Natural killer cell treated with Interleukin-12 subunit alpha and Interleukin-12 subunit beta and Interleukin-15 and Interleukin-18, amount 100 ng/mL, for 72 hours (primary cell): Measurements from ENCODE around the gene COPB2. TPM values are rescaled to one million over a fixed set of nuclear protein-coding genes. Genes with fewer than 3 reads are reported as not detected.
A peak's percentile ranks its signal among the peaks of the same experiment; 100 is the strongest.

Source experiments
- ATAC-seq, 2 donors: fragments of 150-1000 bp; cut with Tn5 transposase in 1 of 2; sonication (Bioruptor Pico), chemical (Tn5 transposase) in 1 of 2; 2 replicates each; pipeline ENCODE4 v1.10.0; 2021
- DNase-seq: peaks from one replicate; pipeline ENCODE4 v3.0.0; 2022; ENCODE audit warnings: low spot score
- H3K27ac Mint-ChIP-seq, 2 donors: 1 replicate in 1 of 2; 2 replicates in 1 of 2; pipeline ENCODE4 v1.8.0; 2022; ENCODE audit warnings: mixed read lengths in 2 of 2, mild to moderate bottlenecking in 1 of 2, moderate library complexity in 1 of 2
- H3K27me3 Mint-ChIP-seq, 2 donors: 1 replicate in 1 of 2; 2 replicates in 1 of 2; pipeline ENCODE4 v1.8.0; 2022; ENCODE audit warnings: mixed read lengths in 2 of 2
- H3K36me3 Mint-ChIP-seq: one replicate; pipeline ENCODE4 v1.8.0; 2022; ENCODE audit warnings: mixed read lengths
- H3K4me1 Mint-ChIP-seq, 2 donors: 1 replicate in 1 of 2; 2 replicates in 1 of 2; pipeline ENCODE4 v1.8.0; 2022; ENCODE audit warnings: low read depth in 2 of 2, mixed read lengths in 2 of 2, mild to moderate bottlenecking in 1 of 2
- H3K4me3 Mint-ChIP-seq: one replicate; pipeline ENCODE4 v1.8.0; 2022; ENCODE audit warnings: mixed read lengths
- H3K9me3 Mint-ChIP-seq: 2 replicates; pipeline ENCODE4 v1.8.0; 2022; ENCODE audit warnings: mixed read lengths
- total RNA-seq, 2 donors: library from RNA; stranded (reverse); gene quantifications; one replicate each; pipeline ENCODE4 v1.2.3, GENCODE V29; 2022

Gene COPB2
- total RNA-seq, 2 donors from 2014 or later = 97.6 to 125 TPM

DNA sequence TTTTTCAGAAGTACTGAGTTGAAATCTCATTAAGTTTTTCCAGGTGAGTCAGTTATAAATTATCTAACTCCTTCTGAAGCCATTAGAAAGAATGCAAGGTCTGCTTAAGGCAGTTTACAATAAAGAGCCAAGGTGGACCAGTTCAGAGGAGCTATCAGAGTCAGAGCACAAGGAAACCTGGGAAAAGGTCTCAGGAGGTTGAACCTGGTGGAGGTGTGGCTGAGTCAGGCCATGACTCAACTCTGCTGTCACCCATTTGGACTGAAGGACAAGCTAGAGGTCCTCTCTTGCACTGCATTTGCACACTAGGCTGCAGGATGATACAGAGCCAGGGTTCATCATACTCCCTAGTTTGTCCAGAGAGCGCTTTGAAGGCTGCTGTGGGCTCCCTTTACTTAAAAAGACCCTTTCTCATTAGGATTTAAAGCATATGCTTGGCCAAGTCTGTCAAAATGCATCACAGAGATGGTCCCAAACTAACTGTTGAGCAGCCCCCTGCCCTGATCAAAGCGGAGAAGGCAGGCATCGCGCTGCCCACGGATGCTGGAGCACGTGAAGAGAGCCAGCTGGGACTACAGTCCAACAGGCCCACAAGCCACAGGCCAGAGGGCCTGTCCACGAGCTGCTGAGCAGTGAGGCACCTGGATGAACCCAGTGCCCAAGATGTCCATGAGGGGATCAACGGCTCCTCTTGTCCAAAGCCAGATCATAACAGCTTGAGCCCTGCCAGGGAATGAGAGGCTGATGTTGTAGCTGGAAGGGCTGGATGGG, 71.6 kb downstream of the COPB2 start:
- DNase-seq (peak; percentile 32), ATAC-seq (no peak)
- no peaks in the 10 kb centered on the region for H3K36me3 Mint-ChIP-seq
- no peak overlapping the region for H3K27ac Mint-ChIP-seq
- H3K4me1 Mint-ChIP-seq = no peaks in the 10 kb centered on the region
- H3K27me3 Mint-ChIP-seq = peaks cover 30 to 36% of the 10 kb centered on the region in 2 donors
- no peak overlapping the region for H3K4me3 Mint-ChIP-seq
- no peaks in the 10 kb centered on the region for H3K9me3 Mint-ChIP-seq

- peak; percentile 28 for DNase-seq
- Mint-ChIP-seq H3K4me1 (no peaks in the 10 kb centered on the region), H3K27me3 (peaks cover 30 to 39% of the 10 kb centered on the region in 2 donors), H3K4me3 (no peak overlapping the region), H3K27ac (no peak overlapping the region), H3K9me3 (no peaks in the 10 kb centered on the region), H3K36me3 (no peaks in the 10 kb centered on the region)
- ATAC-seq = no peak
These were observed 72.2 kb downstream of the COPB2 start for GRCh38 chr3:139317215-139317614.

GRCh38 chr3:139313921-139314320, 75.5 kb downstream of the COPB2 start:
- Mint-ChIP-seq H3K9me3 (no peaks in the 10 kb centered on the region), H3K27me3 (peaks cover 25 to 31% of the 10 kb centered on the region in 2 donors), H3K4me1 (no peaks in the 10 kb centered on the region), H3K36me3 (no peaks in the 10 kb centered on the region), H3K27ac (no peak overlapping the region), H3K4me3 (no peak overlapping the region)
- DNase-seq (no peak), ATAC-seq (peak in 1 of 2 donors; percentile 7)

- DNase-seq (no peak), ATAC-seq (no peak)
- H3K4me3 Mint-ChIP-seq = no peak overlapping the region
- peaks cover 20 to 33% of the 10 kb centered on the region in 2 donors for H3K27me3 Mint-ChIP-seq
- H3K27ac Mint-ChIP-seq = no peak overlapping the region
- no peaks in the 10 kb centered on the region for H3K9me3 Mint-ChIP-seq
- H3K4me1 Mint-ChIP-seq = no peaks in the 10 kb centered on the region
- no peaks in the 10 kb centered on the region for H3K36me3 Mint-ChIP-seq
These were observed 76.5 kb downstream of the COPB2 start for GRCh38 chr3:139312959-139313358.

DNA sequence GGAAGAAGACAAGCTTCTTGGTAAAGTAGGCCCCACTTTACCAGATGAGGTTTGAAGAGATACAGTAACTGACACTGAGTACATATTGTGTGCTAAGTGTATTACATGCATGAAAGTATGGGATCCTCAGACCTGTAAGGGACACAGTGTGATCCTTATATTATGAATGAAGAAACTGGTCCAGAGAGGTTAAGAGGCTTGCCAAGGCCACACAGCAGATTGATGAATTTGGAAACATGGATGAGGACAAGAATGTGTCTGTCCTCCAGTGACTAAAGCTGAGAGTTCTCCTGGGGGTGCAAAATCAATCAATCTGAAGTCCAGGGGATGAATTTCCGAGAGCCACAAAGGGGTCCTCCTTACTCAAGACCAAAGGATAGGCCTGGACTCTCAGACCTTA, 77.0 kb downstream of the COPB2 start:
- no peak overlapping the region for H3K27ac Mint-ChIP-seq
- H3K4me1 Mint-ChIP-seq = no peaks in the 10 kb centered on the region
- H3K27me3 Mint-ChIP-seq = peaks cover 20 to 39% of the 10 kb centered on the region in 2 donors
- no peaks in the 10 kb centered on the region for H3K36me3 Mint-ChIP-seq
- H3K9me3 Mint-ChIP-seq = no peaks in the 10 kb centered on the region
- no peak for DNase-seq
- H3K4me3 Mint-ChIP-seq = no peak overlapping the region
- ATAC-seq = no peak

DNA sequence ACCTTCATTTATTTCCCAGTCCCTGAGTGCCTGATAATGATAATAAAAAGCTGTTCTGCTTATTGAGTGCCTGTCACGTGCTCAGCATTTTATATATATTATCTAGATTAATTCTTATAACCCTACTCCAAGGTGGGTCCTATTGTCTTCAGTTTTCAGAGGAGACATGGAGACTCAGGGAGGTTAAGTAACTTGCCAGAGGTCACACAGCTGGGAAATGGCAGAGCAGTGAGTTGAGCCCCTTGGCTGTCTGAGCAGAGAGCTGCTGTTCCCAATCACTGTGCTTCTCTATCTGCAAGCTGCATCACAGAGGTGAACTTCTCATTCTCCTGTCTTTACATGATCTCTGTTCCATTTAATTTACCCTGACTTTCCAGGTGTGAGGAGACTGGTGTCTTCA, 77.9 kb downstream of the COPB2 start:
- DNase-seq (no peak), ATAC-seq (no peak)
- Mint-ChIP-seq H3K27ac (no peak overlapping the region), H3K4me1 (no peaks in the 10 kb centered on the region), H3K36me3 (no peaks in the 10 kb centered on the region), H3K9me3 (no peaks in the 10 kb centered on the region), H3K4me3 (no peak overlapping the region), H3K27me3 (peaks cover 18 to 37% of the 10 kb centered on the region in 2 donors)

GRCh38 chr3:139310474-139310933, 78.9 kb downstream of the COPB2 start:
- DNase-seq (no peak), ATAC-seq (no peak)
- no peak overlapping the region for H3K4me3 Mint-ChIP-seq
- H3K27ac Mint-ChIP-seq = no peak overlapping the region
- no peaks in the 10 kb centered on the region for H3K36me3 Mint-ChIP-seq
- no peaks in the 10 kb centered on the region for H3K4me1 Mint-ChIP-seq
- H3K27me3 Mint-ChIP-seq = peaks cover 10 to 27% of the 10 kb centered on the region in 2 donors
- H3K9me3 Mint-ChIP-seq = no peaks in the 10 kb centered on the region

DNA sequence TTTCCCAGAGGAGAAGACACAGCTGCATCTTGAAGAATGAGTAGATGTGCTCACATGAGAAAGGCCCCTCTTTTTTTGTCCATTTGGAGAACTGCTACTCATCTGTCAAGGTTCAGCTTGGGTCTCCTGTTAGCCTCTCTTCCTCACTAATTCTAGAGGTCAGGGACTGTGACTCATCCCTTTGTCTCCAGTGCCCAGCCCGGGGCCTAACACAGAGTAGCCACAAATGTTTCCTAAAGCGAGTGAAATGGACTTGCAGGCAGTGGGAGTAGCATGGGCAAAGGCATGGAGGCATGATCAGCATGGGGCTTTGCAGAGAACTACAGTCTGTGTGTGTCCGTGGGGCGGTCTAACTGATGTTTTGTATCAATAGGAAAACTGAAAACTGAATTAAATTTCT, 79.6 kb downstream of the COPB2 start:
- no peaks in the 10 kb centered on the region for H3K36me3 Mint-ChIP-seq
- DNase-seq (no peak), ATAC-seq (no peak)
- H3K27me3 Mint-ChIP-seq = peaks cover 9 to 24% of the 10 kb centered on the region in 2 donors
- no peak overlapping the region for H3K27ac Mint-ChIP-seq
- H3K9me3 Mint-ChIP-seq = no peaks in the 10 kb centered on the region
- H3K4me1 Mint-ChIP-seq = no peaks in the 10 kb centered on the region
- no peak overlapping the region for H3K4me3 Mint-ChIP-seq

GRCh38 chr3:139309061-139309591, 80.3 kb downstream of the COPB2 start:
- DNase-seq (no peak), ATAC-seq (no peak)
- Mint-ChIP-seq H3K4me3 (no peak overlapping the region), H3K27ac (no peak overlapping the region), H3K9me3 (no peaks in the 10 kb centered on the region), H3K4me1 (no peaks in the 10 kb centered on the region), H3K27me3 (peaks cover 6 to 24% of the 10 kb centered on the region in 2 donors), H3K36me3 (no peaks in the 10 kb centered on the region)

DNA sequence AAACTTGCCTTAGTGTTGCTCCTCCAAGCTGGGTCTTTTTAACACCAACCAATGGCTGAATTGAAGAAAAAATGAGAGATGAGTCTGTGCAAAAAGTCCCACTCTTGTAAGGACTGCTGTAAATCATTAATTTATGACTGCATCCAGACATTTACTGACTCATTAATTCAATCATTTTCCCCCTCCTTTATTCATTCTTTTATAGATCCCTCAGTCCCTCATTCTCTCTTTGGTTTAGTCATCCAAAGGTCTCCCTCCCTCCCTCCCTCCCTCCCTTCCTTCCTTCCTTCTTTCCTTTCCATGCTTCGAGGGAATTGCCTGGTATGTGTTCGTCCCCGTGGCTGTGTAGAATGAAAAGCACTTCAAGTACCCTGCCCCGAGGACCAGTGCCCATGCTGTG, 80.9 kb downstream of the COPB2 start:
- Mint-ChIP-seq H3K4me1 (no peaks in the 10 kb centered on the region), H3K9me3 (no peaks in the 10 kb centered on the region), H3K27me3 (peaks cover 3 to 21% of the 10 kb centered on the region in 2 donors), H3K27ac (no peak overlapping the region), H3K36me3 (no peaks in the 10 kb centered on the region), H3K4me3 (no peak overlapping the region)
- no peak for DNase-seq
- no peak for ATAC-seq

DNA sequence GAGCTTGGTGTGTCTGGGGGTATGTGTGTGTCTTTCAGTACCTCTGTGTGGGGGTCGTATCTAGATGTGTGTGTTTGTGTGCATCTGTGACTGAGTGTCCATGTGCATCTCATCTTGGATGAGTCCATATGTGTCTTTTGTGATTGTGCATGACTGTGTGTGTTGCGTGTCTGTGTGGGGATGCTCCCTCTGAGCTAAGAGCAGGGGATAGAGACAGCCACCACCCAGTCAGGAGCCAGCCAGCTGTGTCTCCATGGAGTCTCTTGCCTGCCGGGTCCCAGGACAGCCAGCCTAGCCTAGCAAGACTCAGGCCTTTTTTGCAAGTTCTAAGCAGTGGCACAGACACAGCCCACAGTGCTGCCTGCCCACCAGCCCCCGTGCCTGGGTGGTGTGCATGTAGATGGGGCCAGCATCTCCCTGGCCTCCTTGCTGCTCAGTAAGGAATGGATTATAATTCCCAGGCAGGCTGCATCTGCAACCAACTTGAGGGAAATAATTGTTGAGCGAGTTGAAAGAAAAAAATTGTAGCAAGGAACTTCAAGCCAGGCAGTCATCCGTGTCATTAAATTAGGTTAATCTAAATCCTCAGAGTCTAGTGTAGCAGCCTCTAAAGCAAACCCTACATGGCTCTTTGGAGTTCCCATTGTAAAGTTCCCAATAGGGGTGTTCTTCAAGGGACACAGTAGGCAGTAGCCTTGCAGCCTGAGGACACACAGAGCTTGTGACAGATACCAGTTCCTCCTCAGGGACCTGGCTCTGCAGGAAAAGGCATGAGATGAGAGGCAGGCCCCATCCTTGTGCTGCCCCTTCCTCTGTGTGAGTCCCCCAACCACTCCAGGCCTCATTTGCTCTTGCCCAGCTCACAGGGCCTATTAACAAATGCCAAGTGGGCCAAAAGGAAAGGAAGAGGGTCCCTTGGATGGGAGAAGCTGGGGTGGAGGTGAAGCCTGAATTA, 81.6 kb downstream of the COPB2 start:
- no peaks in the 10 kb centered on the region for H3K9me3 Mint-ChIP-seq
- DNase-seq = no peak
- H3K4me1 Mint-ChIP-seq = no peaks in the 10 kb centered on the region
- peak in 1 of 2 donors; percentile 46 for ATAC-seq
- H3K27ac Mint-ChIP-seq = no peak overlapping the region
- H3K27me3 Mint-ChIP-seq = peaks cover 0 to 14% of the 10 kb centered on the region in 2 donors
- no peak overlapping the region for H3K4me3 Mint-ChIP-seq
- no peaks in the 10 kb centered on the region for H3K36me3 Mint-ChIP-seq
